GM18502 (cell line): ENCODE data around the gene LAMTOR5.
"Not testable (repeated sequence)": the region's sequence is repeated elsewhere in the genome, so short reads cannot be mapped to it uniquely, and the experiment has no call there.

Experiments used
- ATAC-seq: cut with Tn5 transposase; IDR thresholded peaks from one replicate; pipeline ENCODE4 v1.9.1; 2021; ENCODE audit warnings: mild to moderate bottlenecking; ENCODE audit not compliant: unreplicated experiment, poor library complexity

LAMTOR5 gene

DNA sequence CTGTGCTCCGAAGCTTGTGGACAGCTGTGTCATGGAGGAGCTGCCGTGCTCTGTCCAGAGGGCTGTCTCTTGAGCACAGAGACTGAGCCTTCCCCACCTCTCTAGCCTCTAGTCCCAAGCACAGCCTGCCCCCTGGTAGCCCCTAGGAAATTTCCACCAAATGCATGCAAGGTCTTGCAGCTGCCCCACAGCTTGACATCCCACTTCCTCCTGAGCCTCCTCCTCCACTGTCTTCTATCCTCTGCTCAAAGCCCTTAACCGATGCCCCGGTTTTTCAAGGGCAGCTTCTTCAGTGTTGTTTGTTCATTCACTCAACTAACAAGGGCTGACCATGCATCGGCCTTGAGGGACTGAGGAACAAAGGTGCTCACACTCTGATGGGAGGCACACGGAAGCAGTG, 22.9 kb upstream of the LAMTOR5 start:
- no peak for ATAC-seq

GRCh38 chr1:110428946-110429345, 21.5 kb upstream of the LAMTOR5 start:
- ATAC-seq, result no peak

- ATAC-seq, result no peak
These were observed 19.4 kb upstream of the LAMTOR5 start for GRCh38 chr1:110426854-110427253.

DNA sequence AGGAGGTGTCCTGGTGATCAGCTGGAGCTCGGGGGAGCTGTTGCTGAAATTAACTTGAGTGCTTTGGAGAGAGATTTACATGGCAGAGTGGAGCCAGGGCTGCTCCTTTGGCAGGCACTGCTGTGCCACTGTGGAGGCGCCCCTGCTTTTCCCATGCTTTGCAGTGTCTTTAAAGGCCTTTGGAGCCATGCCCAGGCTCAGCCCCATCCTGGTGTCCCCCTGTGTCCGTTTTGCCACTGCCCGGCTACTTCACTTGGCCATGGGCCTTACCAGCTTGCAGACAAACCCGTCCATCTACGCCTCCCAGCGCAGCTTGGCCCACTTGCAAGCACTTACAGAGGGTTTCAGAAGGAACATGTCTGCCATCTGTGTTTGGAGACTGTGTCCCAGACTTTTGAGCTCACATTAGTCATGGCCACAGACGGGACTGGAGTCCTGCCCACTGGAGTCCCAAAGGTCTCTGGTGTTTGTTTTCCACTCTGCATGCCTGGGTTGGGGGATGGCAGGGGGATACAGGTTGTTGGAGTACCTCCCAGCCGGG, 18.2 kb upstream of the LAMTOR5 start:
- no peak for ATAC-seq

- no peak for ATAC-seq
These were observed 17.5 kb upstream of the LAMTOR5 start for GRCh38 chr1:110424699-110425611.

- no peak for ATAC-seq
These were observed 13.6 kb upstream of the LAMTOR5 start for GRCh38 chr1:110420874-110421793.

DNA sequence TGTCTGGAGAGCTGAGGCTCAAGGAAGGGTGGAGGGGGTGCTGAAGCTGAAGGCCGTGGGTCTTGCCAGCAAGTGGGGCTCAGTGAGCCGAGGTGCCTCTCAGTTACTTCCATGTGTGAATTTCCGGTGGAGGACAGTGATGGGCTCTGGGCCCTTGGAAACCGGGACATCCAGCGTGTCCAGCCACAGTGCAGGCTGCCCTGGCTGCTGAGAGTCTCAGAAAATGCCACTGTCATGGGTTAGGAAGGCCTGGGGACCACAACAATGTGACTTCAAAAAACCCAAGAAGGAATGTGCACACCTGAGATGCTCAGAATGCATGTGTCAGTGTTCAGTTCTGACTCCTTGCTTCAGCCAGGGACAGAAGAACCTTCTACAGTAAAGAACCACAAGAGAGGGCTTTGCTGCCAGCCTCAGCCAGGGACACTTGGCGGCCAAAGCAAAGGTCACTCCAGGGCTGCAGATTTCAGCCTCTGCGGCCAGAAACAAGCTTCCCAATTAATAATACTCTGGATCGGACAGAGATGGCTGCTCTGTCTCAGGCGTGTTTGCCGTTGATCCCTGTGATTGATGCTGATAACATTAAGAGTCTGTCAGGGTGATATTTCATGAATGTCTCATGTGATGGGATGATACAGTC, 12.6 kb upstream of the LAMTOR5 start:
- ATAC-seq, result no peak

DNA sequence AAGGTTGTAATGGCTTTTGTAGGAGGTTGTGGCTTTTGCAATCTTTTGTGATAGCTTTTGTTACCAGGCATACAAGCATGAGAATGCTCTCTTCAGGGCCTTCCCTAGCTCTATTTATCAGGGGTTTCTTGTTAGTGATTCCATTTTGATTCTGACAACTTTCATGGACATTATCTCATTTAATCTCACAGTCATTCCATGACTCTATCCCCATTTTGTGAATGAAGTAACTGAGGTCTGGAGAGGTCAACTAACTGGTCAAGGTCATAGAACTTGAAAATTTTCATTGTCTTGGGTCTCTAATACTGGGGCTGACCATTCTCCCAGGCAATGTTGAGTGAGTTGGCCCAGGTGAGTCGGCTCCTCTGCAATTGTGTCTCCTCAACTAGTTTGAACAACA, 11.2 kb upstream of the LAMTOR5 start:
- no peak for ATAC-seq

DNA sequence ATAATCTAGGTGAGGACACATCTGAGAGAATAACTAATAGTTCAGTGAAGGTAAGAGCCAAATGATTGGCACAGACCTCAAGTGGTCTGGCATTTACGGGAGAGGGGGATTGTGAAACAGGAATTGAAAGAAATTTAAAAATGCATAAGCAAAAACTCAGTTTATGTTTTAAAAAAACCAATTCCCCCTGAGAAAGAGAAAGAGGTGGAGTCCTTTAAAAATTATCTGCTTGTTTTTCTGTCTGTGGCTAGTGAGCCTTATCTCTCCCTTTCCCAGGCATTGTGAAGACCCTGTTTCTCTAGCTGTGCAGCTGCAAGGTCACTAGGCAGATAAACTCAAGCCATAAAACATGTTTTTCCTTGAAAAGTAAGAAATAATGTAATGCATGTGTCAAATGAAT, 5.6 kb upstream of the LAMTOR5 start:
- ATAC-seq, result not testable (repeated sequence)

DNA sequence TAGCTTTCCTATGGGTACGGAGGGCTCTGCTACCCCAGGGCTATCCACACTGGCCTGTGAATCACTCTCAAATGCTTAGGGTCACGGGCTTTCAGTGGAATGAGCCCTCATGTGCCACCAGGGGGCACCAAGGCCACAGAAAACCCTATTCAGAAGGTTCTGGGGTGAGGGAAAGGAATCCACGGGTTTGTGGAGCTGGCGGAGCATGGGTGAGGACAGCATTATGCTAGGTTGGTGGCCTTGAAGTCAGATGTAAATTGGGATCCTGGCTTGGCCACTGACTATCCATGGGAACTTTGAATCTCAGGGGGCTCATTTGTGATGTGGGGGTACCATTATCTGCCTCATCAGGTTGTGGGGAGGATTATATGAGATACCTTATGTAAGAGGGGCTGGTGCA, 5.1 kb upstream of the LAMTOR5 start:
- no peak for ATAC-seq

GRCh38 chr1:110411173-110411735, 3.8 kb upstream of the LAMTOR5 start:
- no peak for ATAC-seq

DNA sequence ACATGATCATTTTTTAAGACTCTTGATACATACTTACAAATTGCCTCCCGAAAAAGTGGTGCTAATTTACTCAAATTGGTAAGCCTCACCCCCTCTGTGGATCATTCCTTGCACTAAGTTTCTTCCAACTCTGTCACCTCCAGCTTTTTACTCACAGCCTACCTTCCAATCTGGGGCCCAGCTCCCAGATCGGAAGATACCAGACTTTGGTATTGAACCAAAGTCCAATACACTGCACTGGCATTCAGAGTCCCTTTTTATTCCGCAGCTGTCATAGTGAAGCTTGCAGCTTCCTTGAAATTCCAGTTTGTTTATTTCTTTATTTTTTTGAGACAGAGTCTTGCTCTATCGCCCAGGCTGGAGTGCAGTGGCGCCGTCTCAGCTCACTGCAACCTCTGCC, 1.8 kb upstream of the LAMTOR5 start:
- no peak for ATAC-seq

GRCh38 chr1:110408488-110408887, 994 bp upstream of the LAMTOR5 start:
- ATAC-seq, result no peak

DNA sequence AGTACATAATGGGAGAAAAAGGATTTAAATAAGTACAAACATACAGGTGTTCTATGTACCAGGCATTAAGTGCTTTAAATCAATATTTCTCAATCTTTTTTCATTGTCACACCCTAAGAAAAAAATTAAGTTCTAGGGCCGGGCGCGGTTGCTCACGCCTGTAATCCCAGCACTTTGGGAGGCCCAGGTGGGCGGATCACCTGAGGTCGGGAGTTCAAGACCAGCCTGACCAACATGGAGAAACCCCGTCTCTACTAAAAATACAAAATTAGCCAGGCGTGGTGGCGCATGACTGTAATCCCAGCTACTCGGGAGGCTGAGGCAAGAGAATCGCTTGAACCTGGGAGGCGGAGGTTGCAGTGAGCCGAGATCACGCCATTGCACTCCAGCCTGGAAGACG, 1.1 kb downstream of the LAMTOR5 start:
- not testable (repeated sequence) for ATAC-seq

- ATAC-seq, result no peak
These were observed 3.1 kb downstream of the LAMTOR5 start for GRCh38 chr1:110404401-110404800.

DNA sequence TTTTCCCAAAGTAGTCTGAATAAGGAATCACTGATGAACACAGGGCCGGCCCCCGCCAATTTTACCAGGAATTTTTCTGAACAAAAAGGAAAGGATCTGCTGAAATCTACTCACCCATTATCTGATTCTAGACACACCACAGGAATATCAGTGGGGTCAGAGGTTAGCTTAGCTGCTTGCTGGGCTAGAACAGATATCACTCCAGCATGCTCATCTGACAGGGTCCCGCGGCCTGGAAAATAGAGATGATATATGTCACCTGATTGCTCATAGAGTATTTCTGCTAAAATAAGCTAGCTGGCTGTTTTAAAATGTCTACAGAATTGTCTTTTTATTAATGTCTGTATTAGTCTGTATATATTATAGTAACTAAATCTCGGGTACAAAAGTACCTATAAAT, 3.7 kb downstream of the LAMTOR5 start:
- ATAC-seq, result no peak

GRCh38 chr1:110396259-110396958, 11.1 kb downstream of the LAMTOR5 start:
- ATAC-seq, result not testable (repeated sequence)

- no peak for ATAC-seq
These were observed 13.0 kb downstream of the LAMTOR5 start for GRCh38 chr1:110394493-110394820.

DNA sequence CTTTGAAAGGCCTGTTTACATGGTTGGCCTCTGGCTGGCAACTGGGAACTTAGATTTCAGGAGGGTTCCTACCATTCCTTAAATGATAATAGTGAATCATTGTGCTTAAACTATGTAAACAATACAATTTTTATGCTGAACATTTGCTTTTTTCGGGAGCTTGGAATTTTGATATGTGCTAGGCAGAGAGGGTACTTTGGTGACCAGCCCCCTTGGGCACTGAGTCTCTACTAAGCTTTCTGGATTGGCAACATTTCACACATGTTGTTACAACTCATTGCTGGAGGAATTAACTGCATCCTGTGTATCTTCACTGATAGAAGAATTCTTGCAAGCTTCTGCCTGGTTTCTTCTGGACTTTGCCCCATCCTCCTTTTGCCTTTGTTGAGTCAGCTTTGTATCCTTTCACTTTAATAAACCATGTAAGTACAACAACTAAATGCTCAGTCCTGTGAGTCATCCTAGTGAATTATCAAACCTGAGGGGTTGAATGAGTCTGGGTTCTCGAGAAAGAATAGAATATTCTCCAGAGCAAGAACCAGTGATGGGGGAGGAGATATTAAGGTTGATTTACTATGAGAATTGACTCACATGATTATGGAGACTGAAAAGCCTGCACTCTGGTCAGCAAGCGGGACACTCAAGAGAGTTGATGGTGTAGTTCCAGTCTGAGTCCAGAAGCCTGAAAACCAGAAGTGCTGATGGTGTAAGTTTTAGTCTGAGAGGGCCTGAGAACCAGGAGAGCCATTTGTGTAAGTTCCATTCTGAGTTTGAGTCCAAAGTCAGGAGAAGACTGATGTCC, 13.6 kb downstream of the LAMTOR5 start:
- no peak for ATAC-seq
